Neural progenitor cell (in vitro differentiated cells): ENCODE measurements around the gene NPC1.

ENCODE experiments used
- EZH2 ChIP-seq: fragments of 200-600 bp; sonication (generic); IDR thresholded peaks from 2 replicates; pipeline ENCODE4 v1.6.1; 2017; ENCODE audit warnings: antibody characterized with exemption, mild to moderate bottlenecking, moderate library complexity
- EZH2phosphoT487 ChIP-seq: fragments of 200-600 bp; sonication (generic); IDR thresholded peaks from 2 replicates; pipeline ENCODE4 v1.6.1; 2017; ENCODE audit warnings: antibody characterized with exemption
- TF ChIP-seq, protein P1 (sequence below): fragments of 200-600 bp; sonication (generic); IDR thresholded peaks from 2 replicates; pipeline ENCODE4 v1.5.1; 2017; ENCODE audit warnings: antibody characterized with exemption, mild to moderate bottlenecking

DNA sequence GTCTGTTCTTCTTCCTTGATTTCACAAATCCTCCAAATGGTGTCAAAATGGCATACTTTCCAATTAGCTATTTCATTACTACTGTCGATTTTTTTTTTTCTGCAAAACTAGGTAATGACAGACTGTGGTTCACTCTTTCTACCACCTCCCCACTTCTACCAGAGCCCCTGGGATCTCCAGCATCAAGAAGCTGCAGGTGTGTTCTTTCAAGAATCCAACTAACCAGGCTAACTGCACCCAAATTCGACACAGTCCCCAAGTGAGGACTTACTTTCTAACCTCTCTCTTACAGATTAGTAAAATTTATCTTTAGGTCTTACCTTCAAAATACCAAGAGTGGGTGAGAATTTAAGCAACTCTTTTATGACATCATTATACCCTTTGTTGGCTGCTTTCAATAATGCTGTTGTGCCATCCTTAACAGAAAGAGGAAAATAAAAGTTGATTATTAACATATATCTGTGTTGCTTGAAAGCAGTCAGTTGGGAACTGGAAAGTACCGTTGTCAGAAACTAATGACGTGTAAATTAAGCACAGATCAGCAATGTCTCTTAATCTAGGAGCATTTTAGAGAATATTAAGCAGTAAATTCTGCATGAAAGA, 31.2 kb upstream of the NPC1 start:
- TF ChIP-seq, protein P1, sequence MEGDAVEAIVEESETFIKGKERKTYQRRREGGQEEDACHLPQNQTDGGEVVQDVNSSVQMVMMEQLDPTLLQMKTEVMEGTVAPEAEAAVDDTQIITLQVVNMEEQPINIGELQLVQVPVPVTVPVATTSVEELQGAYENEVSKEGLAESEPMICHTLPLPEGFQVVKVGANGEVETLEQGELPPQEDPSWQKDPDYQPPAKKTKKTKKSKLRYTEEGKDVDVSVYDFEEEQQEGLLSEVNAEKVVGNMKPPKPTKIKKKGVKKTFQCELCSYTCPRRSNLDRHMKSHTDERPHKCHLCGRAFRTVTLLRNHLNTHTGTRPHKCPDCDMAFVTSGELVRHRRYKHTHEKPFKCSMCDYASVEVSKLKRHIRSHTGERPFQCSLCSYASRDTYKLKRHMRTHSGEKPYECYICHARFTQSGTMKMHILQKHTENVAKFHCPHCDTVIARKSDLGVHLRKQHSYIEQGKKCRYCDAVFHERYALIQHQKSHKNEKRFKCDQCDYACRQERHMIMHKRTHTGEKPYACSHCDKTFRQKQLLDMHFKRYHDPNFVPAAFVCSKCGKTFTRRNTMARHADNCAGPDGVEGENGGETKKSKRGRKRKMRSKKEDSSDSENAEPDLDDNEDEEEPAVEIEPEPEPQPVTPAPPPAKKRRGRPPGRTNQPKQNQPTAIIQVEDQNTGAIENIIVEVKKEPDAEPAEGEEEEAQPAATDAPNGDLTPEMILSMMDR, result no peak
- no peak for TF ChIP-seq EZH2
- TF ChIP-seq EZH2phosphoT487, result no peak
